Heart right ventricle (tissue), 16 donors: ENCODE results near the gene MGAT5B. TPM values are rescaled to one million over a fixed set of nuclear protein-coding genes. Genes with fewer than 3 reads are reported as not detected.

ENCODE experiments used
- ATAC-seq, 8 donors: fragments of 200-7000 bp; cut with Tn5 transposase; one replicate each; pipeline ENCODE4 v1.9.1; 2020; ENCODE audit warnings: mild to moderate bottlenecking in 8 of 8, moderate library complexity in 8 of 8, moderate number of reproducible peaks in 1 of 8
- DNase-seq, 2 donors: peaks; one replicate each; pipeline ENCODE4 v3.0.0-alpha.2; 2020
- H3K27ac ChIP-seq, 10 donors: fragments of 200-600 bp; sonication (generic) in 2 of 10; one replicate each; pipeline versions ENCODE4 v1.5.0 to v1.8.0; 2020 to 2022; ENCODE audit warnings: mild to moderate bottlenecking in 3 of 10
- H3K27me3 ChIP-seq, 7 donors: fragments of 200-600 bp; one replicate each; pipeline ENCODE4 v1.8.0; 2021 to 2022; ENCODE audit warnings: mild to moderate bottlenecking in 2 of 7
- H3K36me3 ChIP-seq, 9 donors: fragments of 200-600 bp; sonication (generic) in 1 of 9; one replicate each; pipeline versions ENCODE4 v1.5.0 to v1.8.0; 2020 to 2022; ENCODE audit warnings: mild to moderate bottlenecking in 2 of 9
- H3K4me1 ChIP-seq, 9 donors: fragments of 200-600 bp; sonication (generic) in 1 of 9; one replicate each; pipeline versions ENCODE4 v1.5.0 to v1.8.0; 2020 to 2022; ENCODE audit warnings: mild to moderate bottlenecking in 4 of 9
- H3K4me3 ChIP-seq, 10 donors: fragments of 200-600 bp; sonication (generic) in 2 of 10; one replicate each; pipeline versions ENCODE4 v1.5.0 to v1.8.0; 2020 to 2022; ENCODE audit warnings: mild to moderate bottlenecking in 7 of 10, moderate library complexity in 2 of 10
- H3K9me3 ChIP-seq, 11 donors: fragments of 200-600 bp in 10 of 11; sonication (generic) in 2 of 11; one replicate each; pipeline versions ENCODE4 v1.5.0 to v1.8.0; 2013 to 2022; ENCODE audit warnings: mild to moderate bottlenecking in 2 of 11, control low read depth in 1 of 11, moderate library complexity in 1 of 11
- CTCF ChIP-seq, 9 donors: fragments of 200-600 bp; sonication (generic) in 2 of 9; IDR thresholded peaks; one replicate each; pipeline versions ENCODE4 v1.5.0 to v1.8.0; 2021 to 2022; ENCODE audit warnings: antibody characterized with exemption in 9 of 9, mild to moderate bottlenecking in 5 of 9, moderate library complexity in 1 of 9
- WGBS, 2 donors: extraction: QIAGEN DNeasy Blood & Tissue Kit; methylation state at CpG; one replicate each; pipeline ENCODE4 v1.1.7; 2013; ENCODE audit warnings: inconsistent platforms in 1 of 2; 5-methylcytosine and 5-hydroxymethylcytosine counted together
- intact Hi-C, 10 donors: fragments of 100-400 bp; cut with DNase I; formaldehyde crosslinking; loops; one replicate each; pipeline versions ENCODE4 v1.11.1 to v1.14.2; 2022
- polyA plus RNA-seq, 2 donors: library from polyadenylated mRNA; stranded (reverse); fragments of 200-250 nt; gene quantifications; one replicate each; pipeline ENCODE4 v1.2.3, GENCODE V29; 2013
- total RNA-seq, 10 donors: library from RNA; stranded (reverse); fragmentation: NEBNext Ultra II Directional in 3 of 10; extraction: Animal tissue kit (Norgen Biotek cat#: 25700) in 3 of 10; gene quantifications; one replicate each; pipeline versions ENCODE4 v1.2.1 to v1.2.4, GENCODE V29; 2021 to 2023
- donor health status: Arrhythmogenic right ventricular cardiomyopathy.
- donor health status: ischemic (EF 13 %, LVEDD 7.1; RV severe dilation, severe dysfunction).
- donor health status: healthy with polysubstance abuse.
- donor health status: DM: no; HTN: yes; CAD: no.
- donor health status: DM: no; HTN: no; CAD: no.
- donor health status: ischemic (EF 25% LVEDD 6.9; RV normal size, moderate dysfunction).
- donor health status: ischemic (EF 25% LVEDD 5.7; RV mildly dilated, moderate dysfunction).
- donor health status: healthy.
- donor health status: DM: yes; HTN: yes; CAD: no.
- donor health status: Ischemic cardiomyopathy.
- donor health status: ischemic (EF 35%, LVEDD 5.7; RV mildly dilated, moderate dysfunction).
- donor health status: nonischemic (EF 11% LVEDD 7.7; RV severe dilation, severe dysfunction).
- donor health status: DM: yes; HTN: yes; CAD: no.
- donor health status: PGD.
- donor health status: ischemic (EF 29% LVEDD 5.4; RV normal size, mild dysfunction).
- donor health status: nonischemic (EF 23%, LVEDD 6.1; RV moderate dilation, normal function).

The MGAT5B gene
- total and polyA plus RNA-seq, 12 donors: 0.09 to 0.29 (median 0.13) TPM; not detected in 8

GRCh38 chr17:76955191-76955590 lies 87.0 kb downstream of the MGAT5B start:
- DNase-seq (no peak), ATAC-seq (no peak)
- Histone ChIP-seq H3K27ac (no peak overlapping the region), H3K27me3 (peaks cover 0 to 38% (median 21%) of the 10 kb centered on the region in 7 donors), H3K4me3 (no peak overlapping the region), H3K9me3 (no peaks in the 10 kb centered on the region), H3K36me3 (no peaks in the 10 kb centered on the region), H3K4me1 (peaks cover 0 to 11% (median 0%) of the 10 kb centered on the region in 9 donors)
- WGBS, 2 donors: 69 to 73% methylated on average over 6 of the region's 6 CpGs
- intact Hi-C loops: no loop called here
- TF ChIP-seq CTCF (IDR thresholded peaks at IDR 0.05): no peak

- peaks cover 0 to 11% (median 0%) of the 10 kb centered on the region in 9 donors for H3K4me1 ChIP-seq
- no peak for ATAC-seq
- peaks cover 0 to 37% (median 20%) of the 10 kb centered on the region in 7 donors for H3K27me3 ChIP-seq
- H3K27ac ChIP-seq: no peak overlapping the region
- intact Hi-C loops: no loop called here
- H3K9me3 ChIP-seq: no peaks in the 10 kb centered on the region
- no peak overlapping the region for H3K4me3 ChIP-seq
- DNase-seq: no peak
- no peaks in the 10 kb centered on the region for H3K36me3 ChIP-seq
- WGBS, 2 donors: 89 to 91% methylated on average over 17 of the region's 17 CpGs
- no peak for TF ChIP-seq CTCF (IDR thresholded peaks at IDR 0.05)
These were observed 88.8 kb downstream of the MGAT5B start for GRCh38 chr17:76956846-76957540.

- no peaks in the 10 kb centered on the region for H3K36me3 ChIP-seq
- DNase-seq: no peak
- no peaks in the 10 kb centered on the region for H3K9me3 ChIP-seq
- H3K27me3 ChIP-seq: peaks cover 0 to 37% (median 21%) of the 10 kb centered on the region in 7 donors
- H3K4me3 ChIP-seq: peak overlapping the region in 2 of 10 donors; percentile 8 to 24
- H3K27ac ChIP-seq: no peak overlapping the region
- WGBS, 2 donors: 36 to 39% methylated on average over 28 of the region's 28 CpGs
- no peak for TF ChIP-seq CTCF (IDR thresholded peaks at IDR 0.05)
- intact Hi-C loops: no loop called here
- ATAC-seq: peak in 7 of 8 donors; percentile 53 to 79 (median 58)
- H3K4me1 ChIP-seq: peaks cover 0 to 11% (median 0%) of the 10 kb centered on the region in 9 donors
These were observed 89.7 kb downstream of the MGAT5B start for GRCh38 chr17:76957678-76958464.

- H3K27me3 ChIP-seq: peaks cover 0 to 45% (median 31%) of the 10 kb centered on the region in 7 donors
These were observed 90.8 kb downstream of the MGAT5B start for GRCh38 chr17:76958974-76959373.

More at GRCh38 chr17:76958974-76959373, 90.8 kb downstream of the MGAT5B start:
- 75 to 82% methylated on average over 9 of the region's 9 CpGs for WGBS, 2 donors
- Histone ChIP-seq H3K36me3 (no peaks in the 10 kb centered on the region), H3K4me3 (no peak overlapping the region), H3K9me3 (no peaks in the 10 kb centered on the region), H3K4me1 (peaks cover 0 to 11% (median 0%) of the 10 kb centered on the region in 9 donors), H3K27ac (no peak overlapping the region)
- no peak for ATAC-seq
- DNase-seq: no peak
- intact Hi-C loops: no loop called here
- TF ChIP-seq CTCF (IDR thresholded peaks at IDR 0.05): no peak
